H1 (cell line): ENCODE data around the gene GPR61. TPM values are rescaled to one million over a fixed set of nuclear protein-coding genes. Genes with fewer than 3 reads are reported as not detected.

Experiments
- CTCF ChIA-PET: fragments of 300-600 bp; sonication (Branson Sonifier 250); formaldehyde crosslinking; loops from one replicate; lab custom pipeline; 2021; ENCODE audit not compliant: partially characterized antibody; lab: Charles Lee
- POLR2A ChIA-PET: fragments of 300-600 bp; sonication (Branson Sonifier 250); formaldehyde crosslinking; loops from one replicate; lab custom pipeline; 2021; ENCODE audit warnings: inconsistent platforms; ENCODE audit not compliant: partially characterized antibody; lab: Charles Lee
- DNase-seq, 2 experiments: peaks; one replicate each; pipeline versions ENCODE4 v3.0.0 to v3.0.0-alpha.2; 2010 to 2022; ENCODE audit warnings: low spot score in 2 of 2, low read depth in 1 of 2, mixed read lengths in 1 of 2
- FAIRE-seq: peaks from 2 replicates; lab custom pipeline; 2011; peaks lifted over from hg19 to GRCh38; lab: Jason Lieb, UNC
- H2AFZ ChIP-seq: 2 replicates; pipeline ENCODE4 v1.8.1; 2012; ENCODE audit warnings: low read length, inconsistent platforms
- H2AK5ac ChIP-seq: 2 replicates; pipeline ENCODE4 v1.6.1; 2013; ENCODE audit warnings: low read depth, low read length
- H2BK120ac ChIP-seq: replicated peaks from 2 replicates; pipeline ENCODE3; 2013; ENCODE audit warnings: low read depth, low read length, inconsistent platforms
- H2BK12ac ChIP-seq: 2 replicates; pipeline ENCODE4 v1.6.1; 2013; ENCODE audit warnings: low read depth, low read length
- H2BK15ac ChIP-seq: 2 replicates; pipeline ENCODE4 v1.6.1; 2013; ENCODE audit warnings: low read length
- H2BK20ac ChIP-seq: 2 replicates; pipeline ENCODE4 v1.6.1; 2013; ENCODE audit warnings: low read length
- H2BK5ac ChIP-seq: 2 replicates; pipeline ENCODE4 v1.6.1; 2013; ENCODE audit warnings: low read depth, low read length
- H3K14ac ChIP-seq: 2 replicates; pipeline ENCODE4 v1.6.1; 2013; ENCODE audit warnings: inconsistent platforms; ENCODE audit not compliant: insufficient read length
- H3K18ac ChIP-seq: 2 replicates; pipeline ENCODE4 v1.6.1; 2013; ENCODE audit warnings: low read length; ENCODE audit errors: extremely low read depth
- H3K23ac ChIP-seq: 2 replicates; pipeline ENCODE4 v1.6.1; 2013; ENCODE audit warnings: inconsistent platforms; ENCODE audit not compliant: insufficient read length
- H3K23me2 ChIP-seq: 2 replicates; pipeline ENCODE4 v1.6.1; 2013; ENCODE audit warnings: low read depth, low read length
- H3K27ac ChIP-seq: 2 replicates; pipeline ENCODE4 v1.6.1; 2011; ENCODE audit warnings: low read depth, low read length, inconsistent platforms
- H3K27me3 ChIP-seq, 4 experiments: replicated peaks in 1 of 4; 1 replicate in 1 of 4; 2 replicates in 3 of 4; pipeline versions ENCODE4 v1.6.1 to v1.8.1; 2011 to 2013; ENCODE audit warnings: low read length in 3 of 4, mild to moderate bottlenecking in 3 of 4, inconsistent platforms in 2 of 4, mixed read lengths in 2 of 4, moderate library complexity in 1 of 4; ENCODE audit not compliant: control insufficient read depth in 3 of 4, insufficient read depth in 3 of 4; ENCODE audit errors: extremely low read depth in 1 of 4
- H3K36me3 ChIP-seq, 4 experiments: 2 replicates each; pipeline versions ENCODE4 v1.6.1 to v1.8.1; 2011 to 2013; ENCODE audit warnings: mild to moderate bottlenecking in 4 of 4, low read length in 3 of 4, moderate library complexity in 2 of 4, control low read depth in 1 of 4, inconsistent platforms in 1 of 4; ENCODE audit not compliant: insufficient read depth in 4 of 4, control insufficient read depth in 2 of 4
- H3K4ac ChIP-seq: replicated peaks from 2 replicates; pipeline ENCODE3; 2013; ENCODE audit warnings: low read length, low read depth, mixed read lengths, inconsistent platforms; ENCODE audit not compliant: insufficient read length
- H3K4me1 ChIP-seq, 4 experiments: replicated peaks in 1 of 4; 1 replicate in 1 of 4; 2 replicates in 3 of 4; pipeline versions ENCODE4 v1.6.1 to v1.8.1; 2011 to 2013; ENCODE audit warnings: low read length in 3 of 4, inconsistent platforms in 2 of 4, mixed read lengths in 1 of 4; ENCODE audit not compliant: insufficient read depth in 4 of 4, control insufficient read depth in 3 of 4
- H3K4me2 ChIP-seq, 2 experiments: 2 replicates each; pipeline versions ENCODE4 v1.6.1 to v1.8.1; 2011 to 2013; ENCODE audit warnings: low read depth in 2 of 2, low read length in 2 of 2, control low read depth in 1 of 2, inconsistent platforms in 1 of 2, mild to moderate bottlenecking in 1 of 2; ENCODE audit not compliant: insufficient read depth in 1 of 2
- H3K4me3 ChIP-seq, 4 experiments: fragments of 200-600, 300-600 bp in 1 of 4; sonication (generic), shearing (Covaris generic), sonication (Bioruptor Twin) in 1 of 4; 2 replicates each; pipeline versions ENCODE4 v1.5.1 to v1.8.1; 2011 to 2016; ENCODE audit warnings: low read length in 4 of 4, low read depth in 3 of 4, control low read depth in 2 of 4, inconsistent platforms in 2 of 4, mild to moderate bottlenecking in 2 of 4, mixed read lengths in 1 of 4, moderate library complexity in 1 of 4; ENCODE audit not compliant: insufficient read depth in 2 of 4; ENCODE audit errors: extremely low read depth in 1 of 4
- H3K56ac ChIP-seq: replicated peaks from 2 replicates; pipeline ENCODE3; 2013; ENCODE audit warnings: low read depth, mild to moderate bottlenecking, mixed read lengths, low read length, inconsistent platforms; ENCODE audit not compliant: insufficient read length
- H3K79me1 ChIP-seq: 2 replicates; pipeline ENCODE4 v1.6.1; 2013; ENCODE audit warnings: low read depth, low read length, control low read depth
- H3K79me2 ChIP-seq, 2 experiments: 2 replicates each; pipeline versions ENCODE4 v1.6.1 to v1.8.1; 2012 to 2013; ENCODE audit warnings: low read length in 2 of 2, mild to moderate bottlenecking in 2 of 2, inconsistent platforms in 1 of 2; ENCODE audit not compliant: insufficient read depth in 2 of 2, control insufficient read depth in 1 of 2
- H3K9ac ChIP-seq, 4 experiments: replicated peaks in 1 of 4; 1 replicate in 1 of 4; 2 replicates in 3 of 4; pipeline versions ENCODE4 v1.6.1 to v1.8.1; 2011 to 2013; ENCODE audit warnings: low read depth in 3 of 4, low read length in 3 of 4, control low read depth in 2 of 4, mild to moderate bottlenecking in 2 of 4, moderate library complexity in 2 of 4, inconsistent platforms in 1 of 4; ENCODE audit errors: extremely low read depth in 1 of 4
- H3K9me3 ChIP-seq, 2 experiments: 2 replicates each; pipeline versions ENCODE4 v1.6.1 to v1.8.1; 2012 to 2013; ENCODE audit warnings: mild to moderate bottlenecking in 2 of 2, moderate library complexity in 2 of 2, control low read depth in 1 of 2, inconsistent platforms in 1 of 2, low read depth in 1 of 2, low read length in 1 of 2, mixed read lengths in 1 of 2; ENCODE audit not compliant: insufficient read depth in 2 of 2
- H4K20me1 ChIP-seq, 2 experiments: replicated peaks in 1 of 2; 2 replicates each; pipeline versions ENCODE3 to v1.8.1; 2011 to 2013; ENCODE audit warnings: inconsistent platforms in 2 of 2, low read length in 2 of 2, mild to moderate bottlenecking in 1 of 2; ENCODE audit not compliant: insufficient read depth in 2 of 2, control insufficient read depth in 1 of 2
- H4K5ac ChIP-seq: 2 replicates; pipeline ENCODE4 v1.6.1; 2013; ENCODE audit warnings: low read length, low read depth, mixed read lengths, inconsistent platforms; ENCODE audit not compliant: insufficient read length
- H4K8ac ChIP-seq: 2 replicates; pipeline ENCODE4 v1.8.0; 2013; ENCODE audit warnings: mild to moderate bottlenecking, moderate library complexity, low read length, inconsistent platforms; ENCODE audit not compliant: insufficient read depth; ENCODE audit errors: extremely low read depth
- H4K91ac ChIP-seq: replicated peaks from 2 replicates; pipeline ENCODE3; 2013; ENCODE audit warnings: low read length, mixed read lengths, inconsistent platforms; ENCODE audit not compliant: insufficient read length
- KDM1A ChIP-seq: fragments of 200-600, 300-600 bp; sonication (generic); IDR thresholded peaks from 2 replicates; pipeline ENCODE4 v1.7.1; 2016; ENCODE audit warnings: mild to moderate bottlenecking, low read length, borderline replicate concordance
- SIRT6 ChIP-seq: IDR thresholded peaks from one replicate; pipeline ENCODE4 v1.7.1; 2012; ENCODE audit warnings: low read length, inconsistent platforms
- YY1 ChIP-seq: IDR thresholded peaks from 2 replicates; pipeline ENCODE4 v1.6.1; 2011; ENCODE audit warnings: low read depth, mild to moderate bottlenecking, low read length
- WGBS, 2 experiments: shearing (Covaris generic) in 1 of 2; methylation state at CpG; one replicate each; pipeline versions ENCODE4 v1.1.6 to v1.1.7; 2013 to 2015; ENCODE audit warnings: low lambda C conversion rate in 2 of 2, mixed read lengths in 2 of 2, inconsistent platforms in 1 of 2, low coverage in 1 of 2, missing lambda C conversion rate in 1 of 2; ENCODE audit not compliant: insufficient replicate concordance in 2 of 2, insufficient coverage in 1 of 2, insufficient read length in 1 of 2; ENCODE audit errors: extremely low coverage in 1 of 2, missing lambda C conversion rate in 1 of 2; 5-methylcytosine and 5-hydroxymethylcytosine counted together
- polyA plus RNA-seq, 7 experiments: library from polyadenylated mRNA; depleted of rRNA in 3 of 7; stranded (reverse) in 5 of 7; unstranded in 2 of 7; fragments of >200 nt in 5 of 7; fragments of 200-250 nt in 2 of 7; gene quantifications; 1 replicate in 5 of 7; 2 replicates in 1 of 7; 4 replicates in 1 of 7; pipeline versions ENCODE4 v1.2.1 to v1.2.3, GENCODE V29; 2011 to 2013; ENCODE audit warnings: missing spikeins in 2 of 7, mixed read lengths in 2 of 7
- total RNA-seq: library from RNA; stranded (reverse); fragmentation: NEBNext Ultra II Directional; extraction: Animal tissue kit (Norgen Biotek cat#: 25700); gene quantifications from 2 replicates; pipeline ENCODE4 v1.2.1, GENCODE V29; 2021

The GPR61 gene
- total and polyA plus RNA-seq, 2 of the 8 experiments (the other 6 are each of a cell fraction or from before 2014, with no cell fraction given): 0.41 to 0.53 TPM

DNA sequence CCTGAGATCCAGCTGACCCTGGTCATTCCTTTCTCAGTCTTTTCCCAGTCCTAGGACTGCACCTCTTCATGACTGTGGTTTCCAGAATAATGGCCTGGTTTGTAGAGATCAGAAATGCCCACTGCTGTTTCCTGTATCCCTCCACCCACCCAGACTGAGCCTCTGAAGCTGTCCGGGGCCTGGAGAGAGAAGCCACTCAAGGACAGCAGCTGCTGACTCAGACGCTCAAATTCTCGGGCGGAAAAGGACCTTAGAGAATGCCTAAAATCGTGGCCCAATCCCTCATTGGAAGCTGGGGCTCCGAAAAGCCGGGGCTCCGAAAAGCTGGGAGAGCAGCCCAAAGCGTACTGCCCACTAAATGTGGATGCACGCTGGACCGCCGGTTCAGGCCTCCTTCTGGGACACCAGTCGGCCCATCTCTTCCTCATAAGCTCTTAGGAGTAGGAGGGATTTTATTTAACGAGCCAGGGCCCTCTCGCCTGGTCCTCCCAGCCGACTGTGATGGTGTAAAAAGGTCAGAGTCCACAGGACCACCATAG lies 7.8 kb upstream of the GPR61 start:
- H2BK5ac ChIP-seq: no peak overlapping the region

More for the DNA sequence above, 7.8 kb upstream of the GPR61 start:
- Histone ChIP-seq H4K20me1 (no peaks in the 10 kb centered on the region), H4K5ac (no peak overlapping the region), H3K79me2 (no peaks in the 10 kb centered on the region), H3K4me2 (no peak overlapping the region), H3K18ac (peak overlapping the region; percentile 4; the same call in 1 of the 2 replicates), H4K91ac (no peak overlapping the region), H2BK120ac (no peak overlapping the region), H3K27me3 (no peaks in the 10 kb centered on the region), H2BK15ac (no peak overlapping the region), H3K9me3 (no peaks in the 10 kb centered on the region), H3K23me2 (no peaks in the 10 kb centered on the region; the same call in 1 of the 2 replicates), H3K36me3 (no peaks in the 10 kb centered on the region), H3K79me1 (no peaks in the 10 kb centered on the region), H3K9ac (no peak overlapping the region), H3K4ac (no peak overlapping the region), H3K4me1 (peaks cover 0 to 3% (median 1%) of the 10 kb centered on the region in 4 experiments; a peak in 4 of 7 replicates), H3K4me3 (no peak overlapping the region), H2AFZ (no peak overlapping the region; the same call in 1 of the 2 replicates), H2AK5ac (no peak overlapping the region), H2BK20ac (no peak overlapping the region), H3K56ac (no peak overlapping the region), H4K8ac (no peak overlapping the region; the same call in 1 of the 2 replicates), H3K27ac (no peak overlapping the region), H3K14ac (no peak overlapping the region), H3K23ac (no peak overlapping the region), H2BK12ac (no peak overlapping the region)
- ChIA-PET POLR2A (interaction anchor here (0.8 to 2.8 kb wide), 11 partner anchors 12 to 291 kb away, joined by 3 to 20 read pairs (median 5); partner anchors contain the start of genes AMIGO1, ATXN7L2, CYB561D1 and GNAI3), CTCF (interaction anchor here (0.6 to 26.3 kb wide), 55 partner anchors 9 to 483 kb away, joined by 3 to 1755 read pairs (median 4); partner anchors contain the start of genes AMIGO1, ATXN7L2, CYB561D1 and GPR61)
- FAIRE-seq: no peak
- WGBS, 2 experiments: 65% methylated on average over 16 of the region's 16 CpGs; no CpG with 5 or more reads in 1 of the 2 experiments
- no peak for DNase-seq
- TF ChIP-seq SIRT6 (no peak), YY1 (no peak), KDM1A (no peak)
